HT1080 (cell line): Measurements from ENCODE around the gene SLC35G6. TPM values are rescaled to one million over a fixed set of nuclear protein-coding genes. Genes with fewer than 3 reads are reported as not detected.

Source experiments
- DNase-seq: peaks from one replicate; pipeline ENCODE4 v3.0.0-alpha.2; 2015; ENCODE audit warnings: low read depth
- total RNA-seq: library from RNA; depleted of rRNA; stranded (reverse); fragments of >200 nt; shearing (Covaris generic); gene quantifications from 2 replicates; pipeline ENCODE4 v1.2.3, GENCODE V29; 2014; rRNA removed

SLC35G6 gene
- total RNA-seq, 1 experiment from 2014 or later: not detected

DNA sequence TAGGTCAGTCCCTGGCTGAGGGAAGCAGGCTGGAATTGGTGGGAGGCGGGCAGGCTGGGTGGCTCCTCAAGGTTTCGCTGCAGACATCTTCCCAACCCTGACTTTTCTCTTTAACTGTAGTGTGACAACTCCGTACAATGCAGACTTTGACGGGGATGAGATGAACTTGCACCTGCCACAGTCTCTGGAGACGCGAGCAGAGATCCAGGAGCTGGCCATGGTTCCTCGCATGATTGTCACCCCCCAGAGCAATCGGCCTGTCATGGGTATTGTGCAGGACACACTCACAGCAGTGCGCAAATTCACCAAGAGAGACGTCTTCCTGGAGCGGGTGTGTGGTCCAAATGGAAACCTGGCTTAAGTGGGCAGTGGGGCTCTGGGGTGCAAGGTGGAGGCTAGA is 17.9 kb downstream of the SLC35G6 start:
- no peak for DNase-seq

DNA sequence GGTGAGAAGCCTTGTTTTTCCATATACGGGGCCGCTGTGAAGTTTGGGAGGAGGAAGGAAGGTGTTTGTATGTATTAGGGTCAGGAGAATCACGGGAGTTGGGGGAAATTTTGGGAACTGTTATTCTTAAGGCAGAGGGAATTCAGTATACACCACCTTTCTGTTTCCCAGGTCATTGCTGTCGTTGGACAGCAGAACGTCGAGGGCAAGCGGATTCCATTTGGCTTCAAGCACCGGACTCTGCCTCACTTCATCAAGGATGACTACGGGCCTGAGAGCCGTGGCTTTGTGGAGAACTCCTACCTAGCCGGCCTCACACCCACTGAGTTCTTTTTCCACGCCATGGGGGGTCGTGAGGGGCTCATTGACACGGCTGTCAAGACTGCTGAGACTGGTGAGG is 20.5 kb downstream of the SLC35G6 start:
- no peak for DNase-seq

DNA sequence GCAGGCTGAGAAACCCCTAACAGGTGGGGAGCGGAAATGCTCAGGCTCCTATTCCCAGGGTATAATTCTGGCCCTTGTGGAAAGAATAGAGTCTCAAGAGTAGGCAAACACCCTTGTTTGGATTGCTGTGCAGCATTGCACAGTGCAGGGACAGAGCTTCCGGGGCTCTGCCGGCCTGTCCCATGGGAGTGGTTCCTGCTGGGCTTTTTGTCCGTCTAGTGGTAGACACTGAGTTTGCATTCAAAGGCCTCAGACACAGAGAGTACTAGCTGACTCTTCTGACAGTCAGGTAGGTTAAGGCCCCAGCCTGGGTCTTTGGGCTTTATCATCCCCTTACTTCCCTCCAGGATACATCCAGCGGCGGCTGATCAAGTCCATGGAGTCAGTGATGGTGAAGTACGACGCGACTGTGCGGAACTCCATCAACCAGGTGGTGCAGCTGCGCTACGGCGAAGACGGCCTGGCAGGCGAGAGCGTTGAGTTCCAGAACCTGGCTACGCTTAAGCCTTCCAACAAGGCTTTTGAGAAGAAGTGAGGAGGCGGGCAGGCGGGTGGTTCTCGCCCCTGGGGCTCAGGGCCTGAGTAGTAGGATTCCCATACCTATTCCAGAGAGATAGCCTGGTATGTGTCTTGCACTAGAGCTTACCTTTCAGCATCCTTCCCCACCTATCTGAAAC is 21.1 kb downstream of the SLC35G6 start:
- no peak for DNase-seq

DNA sequence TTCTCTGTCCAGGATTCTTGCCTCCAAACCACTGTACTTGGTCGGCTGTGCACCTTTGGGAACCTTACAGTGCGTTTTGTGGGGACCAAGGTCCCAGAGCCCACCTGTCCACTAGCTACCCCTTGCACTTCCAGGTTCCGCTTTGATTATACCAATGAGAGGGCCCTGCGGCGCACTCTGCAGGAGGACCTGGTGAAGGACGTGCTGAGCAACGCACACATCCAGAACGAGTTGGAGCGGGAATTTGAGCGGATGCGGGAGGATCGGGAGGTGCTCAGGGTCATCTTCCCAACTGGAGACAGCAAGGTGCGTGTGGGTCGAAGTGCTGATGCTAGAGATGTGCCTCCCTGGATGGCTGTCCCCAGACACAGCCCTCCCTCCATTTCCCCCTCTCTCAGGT is 21.7 kb downstream of the SLC35G6 start:
- no peak for DNase-seq

DNA sequence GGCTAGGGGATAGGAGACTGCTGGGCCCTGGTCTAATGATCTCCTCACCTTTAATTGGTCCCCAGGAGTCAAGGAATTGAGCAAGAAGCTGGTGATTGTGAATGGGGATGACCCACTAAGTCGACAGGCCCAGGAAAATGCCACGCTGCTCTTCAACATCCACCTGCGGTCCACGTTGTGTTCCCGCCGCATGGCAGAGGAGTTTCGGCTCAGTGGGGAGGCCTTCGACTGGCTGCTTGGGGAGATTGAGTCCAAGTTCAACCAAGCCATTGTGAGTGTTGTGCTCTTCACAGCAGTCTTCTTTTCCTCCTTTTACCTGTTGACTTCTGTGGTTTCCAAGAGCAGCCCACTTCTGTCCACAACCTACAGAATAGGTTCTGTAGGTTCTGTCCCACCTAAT is 22.3 kb downstream of the SLC35G6 start:
- DNase-seq: no peak

DNA sequence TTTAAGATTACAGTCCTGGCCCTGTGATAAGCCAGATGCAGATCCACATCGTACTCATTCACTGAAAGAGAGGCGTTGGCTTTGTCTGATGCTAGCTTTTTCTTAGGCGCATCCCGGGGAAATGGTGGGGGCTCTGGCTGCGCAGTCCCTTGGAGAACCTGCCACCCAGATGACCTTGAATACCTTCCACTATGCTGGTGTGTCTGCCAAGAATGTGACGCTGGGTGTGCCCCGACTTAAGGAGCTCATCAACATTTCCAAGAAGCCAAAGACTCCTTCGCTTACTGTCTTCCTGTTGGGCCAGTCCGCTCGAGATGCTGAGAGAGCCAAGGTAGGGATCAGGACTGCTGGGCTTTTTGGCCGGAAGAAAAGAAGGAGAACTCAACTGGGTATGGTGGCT is 26.9 kb downstream of the SLC35G6 start:
- DNase-seq: no peak

DNA sequence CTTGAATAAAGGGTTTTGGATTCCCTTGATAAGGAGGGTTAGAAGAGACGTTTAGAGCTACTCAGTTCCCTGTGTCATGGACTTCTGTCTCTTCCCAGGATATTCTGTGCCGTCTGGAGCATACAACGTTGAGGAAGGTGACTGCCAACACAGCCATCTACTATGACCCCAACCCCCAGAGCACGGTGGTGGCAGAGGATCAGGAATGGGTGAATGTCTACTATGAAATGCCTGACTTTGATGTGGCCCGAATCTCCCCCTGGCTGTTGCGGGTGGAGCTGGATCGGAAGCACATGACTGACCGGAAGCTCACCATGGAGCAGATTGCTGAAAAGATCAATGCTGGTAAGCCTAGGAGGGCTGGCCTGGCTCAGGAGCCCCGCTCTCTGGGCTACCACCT is 27.6 kb downstream of the SLC35G6 start:
- no peak for DNase-seq

DNA sequence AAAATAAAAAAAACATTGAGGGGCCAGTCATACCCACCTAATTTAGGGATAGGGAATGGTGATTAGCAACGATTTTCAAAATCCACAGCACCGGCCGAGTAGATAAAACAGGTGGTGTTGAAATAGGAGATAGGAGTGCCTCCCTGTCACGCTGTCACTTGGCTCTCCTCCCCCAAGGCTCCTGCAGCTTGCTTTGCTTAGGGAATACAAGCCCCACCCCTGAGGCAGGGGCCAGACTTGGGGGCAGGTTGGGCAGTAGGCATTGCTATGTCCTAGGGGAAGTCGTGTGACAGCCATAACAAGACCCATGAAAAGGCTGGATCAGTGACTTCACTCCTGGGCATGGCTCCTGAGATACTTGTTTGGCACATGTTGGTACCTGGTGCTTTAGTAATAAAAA is 28.7 kb downstream of the SLC35G6 start:
- no peak for DNase-seq

DNA sequence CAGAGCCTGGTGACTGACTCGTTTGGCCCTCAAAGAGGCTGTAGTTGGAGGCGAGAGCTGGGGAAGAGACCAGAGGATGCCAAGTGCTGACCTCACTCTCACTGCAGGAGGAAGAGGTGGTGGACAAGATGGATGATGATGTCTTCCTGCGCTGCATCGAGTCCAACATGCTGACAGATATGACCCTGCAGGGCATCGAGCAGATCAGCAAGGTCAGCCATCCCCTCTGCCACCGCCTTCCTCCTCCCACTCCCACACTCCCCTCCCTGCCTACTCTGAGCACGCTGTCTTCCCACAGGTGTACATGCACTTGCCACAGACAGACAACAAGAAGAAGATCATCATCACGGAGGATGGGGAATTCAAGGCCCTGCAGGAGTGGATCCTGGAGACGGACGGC is 29.9 kb downstream of the SLC35G6 start:
- DNase-seq: no peak

DNA sequence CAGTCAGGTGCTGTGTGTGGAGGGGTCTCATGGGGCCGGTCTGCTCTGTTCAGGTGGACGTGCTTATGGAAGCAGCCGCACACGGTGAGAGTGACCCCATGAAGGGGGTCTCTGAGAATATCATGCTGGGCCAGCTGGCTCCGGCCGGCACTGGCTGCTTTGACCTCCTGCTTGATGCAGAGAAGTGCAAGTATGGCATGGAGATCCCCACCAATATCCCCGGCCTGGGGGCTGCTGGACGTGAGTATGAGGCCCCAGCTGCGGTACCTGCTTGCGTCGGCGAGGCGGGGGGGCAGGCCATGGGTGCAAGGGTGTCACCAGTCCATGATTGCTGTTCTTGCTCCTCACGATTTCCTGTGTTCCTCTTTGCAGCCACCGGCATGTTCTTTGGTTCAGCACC is 30.9 kb downstream of the SLC35G6 start:
- DNase-seq: no peak

DNA sequence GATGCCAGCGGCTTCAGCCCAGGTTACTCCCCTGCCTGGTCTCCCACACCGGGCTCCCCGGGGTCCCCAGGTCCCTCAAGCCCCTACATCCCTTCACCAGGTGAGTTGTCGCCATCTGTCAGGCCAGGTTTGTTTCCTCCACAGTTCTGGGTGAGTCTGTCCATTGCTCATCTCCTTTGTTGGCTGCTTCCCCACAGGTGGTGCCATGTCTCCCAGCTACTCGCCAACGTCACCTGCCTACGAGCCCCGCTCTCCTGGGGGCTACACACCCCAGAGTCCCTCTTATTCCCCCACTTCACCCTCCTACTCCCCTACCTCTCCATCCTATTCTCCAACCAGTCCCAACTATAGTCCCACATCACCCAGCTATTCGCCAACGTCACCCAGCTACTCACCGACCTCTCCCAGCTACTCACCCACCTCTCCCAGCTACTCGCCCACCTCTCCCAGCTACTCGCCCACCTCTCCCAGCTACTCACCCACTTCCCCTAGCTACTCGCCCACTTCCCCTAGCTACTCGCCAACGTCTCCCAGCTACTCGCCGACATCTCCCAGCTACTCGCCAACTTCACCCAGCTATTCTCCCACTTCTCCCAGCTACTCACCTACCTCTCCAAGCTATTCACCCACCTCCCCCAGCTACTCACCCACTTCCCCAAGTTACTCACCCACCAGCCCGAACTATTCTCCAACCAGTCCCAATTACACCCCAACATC is 31.7 kb downstream of the SLC35G6 start:
- no peak for DNase-seq

DNA sequence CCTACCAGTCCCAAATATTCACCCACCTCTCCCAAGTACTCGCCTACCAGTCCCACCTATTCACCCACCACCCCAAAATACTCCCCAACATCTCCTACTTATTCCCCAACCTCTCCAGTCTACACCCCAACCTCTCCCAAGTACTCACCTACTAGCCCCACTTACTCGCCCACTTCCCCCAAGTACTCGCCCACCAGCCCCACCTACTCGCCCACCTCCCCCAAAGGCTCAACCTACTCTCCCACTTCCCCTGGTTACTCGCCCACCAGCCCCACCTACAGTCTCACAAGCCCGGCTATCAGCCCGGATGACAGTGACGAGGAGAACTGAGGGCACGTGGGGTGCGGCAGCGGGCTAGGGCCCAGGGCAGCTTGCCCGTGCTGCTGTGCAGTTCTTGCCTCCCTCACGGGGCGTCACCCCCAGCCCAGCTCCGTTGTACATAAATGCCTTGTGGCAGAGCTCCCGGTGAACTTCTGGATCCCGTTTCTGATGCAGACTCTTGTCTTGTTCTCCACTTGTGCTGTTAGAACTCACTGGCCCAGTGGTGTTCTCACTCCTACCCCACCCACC is 32.7 kb downstream of the SLC35G6 start:
- DNase-seq: no peak

DNA sequence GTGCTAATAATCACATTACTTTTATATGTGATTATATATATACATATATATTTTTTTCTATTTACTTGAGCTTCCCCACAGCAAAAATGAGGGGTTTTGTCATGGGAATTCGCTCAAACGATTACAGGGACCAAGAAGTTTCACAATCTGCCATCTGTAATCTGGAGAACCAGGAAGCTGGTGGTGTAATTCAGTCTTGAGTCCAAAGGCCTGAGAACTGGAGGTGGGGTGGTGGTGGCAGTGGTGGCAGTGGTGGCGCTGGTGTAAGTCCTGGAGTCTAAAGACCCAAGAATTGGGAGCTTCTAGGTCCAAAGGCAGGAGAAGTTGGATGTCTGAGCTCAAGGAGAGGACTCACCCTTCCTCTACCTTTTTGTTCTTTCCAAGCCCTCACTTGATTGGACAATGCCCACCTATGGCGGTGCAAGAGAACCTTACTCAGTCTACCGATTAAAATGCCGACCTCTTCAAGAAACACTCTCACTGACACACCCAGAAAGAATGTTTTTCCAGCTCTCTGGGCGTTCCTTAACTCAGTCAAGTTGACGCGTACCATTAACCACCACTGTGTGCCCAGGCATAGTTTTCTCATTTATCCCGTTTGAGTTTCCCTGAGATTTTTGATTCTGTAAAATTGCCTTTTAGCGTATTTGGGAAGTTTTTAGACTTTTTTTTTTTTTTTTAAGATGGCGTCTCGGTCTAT is 34.8 kb downstream of the SLC35G6 start:
- DNase-seq: no peak

DNA sequence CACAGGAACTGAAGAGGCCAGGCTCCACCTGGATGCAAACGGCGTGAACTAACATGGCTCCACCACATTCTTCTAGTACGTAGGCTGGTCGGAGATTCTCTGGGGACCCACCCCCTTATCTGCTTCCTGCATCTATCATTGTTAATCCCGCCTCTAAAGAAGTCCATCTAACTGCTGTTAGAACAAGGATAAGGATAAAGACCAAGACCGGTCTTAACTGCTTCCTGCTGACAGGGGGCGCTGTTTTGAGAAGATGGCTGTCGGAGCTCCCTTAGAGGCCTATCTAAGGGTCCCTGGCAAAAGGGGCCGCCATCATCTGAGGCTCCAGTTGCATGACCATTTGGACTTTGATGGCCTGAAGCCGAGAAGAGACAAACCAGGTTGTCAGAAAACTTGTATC is 41.8 kb downstream of the SLC35G6 start:
- no peak for DNase-seq

DNA sequence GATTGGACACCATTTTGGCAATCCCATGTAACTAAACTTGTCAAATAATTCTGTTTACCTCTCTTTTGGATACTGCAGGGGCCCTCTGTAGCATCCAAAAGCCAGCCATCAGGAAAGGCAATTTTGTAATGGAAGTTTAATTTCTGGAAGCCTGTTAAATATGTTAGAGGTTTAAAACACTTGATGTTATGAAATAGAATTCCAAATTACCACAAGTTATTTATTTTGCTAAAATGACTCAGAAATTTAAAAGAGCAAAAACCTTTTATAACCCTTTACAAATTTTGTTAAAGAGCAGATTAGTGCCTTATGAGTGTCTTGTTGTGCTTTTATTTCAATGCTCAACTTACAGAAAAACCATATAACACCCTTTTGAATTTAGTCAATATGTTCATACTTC is 47.6 kb downstream of the SLC35G6 start:
- no peak for DNase-seq

DNA sequence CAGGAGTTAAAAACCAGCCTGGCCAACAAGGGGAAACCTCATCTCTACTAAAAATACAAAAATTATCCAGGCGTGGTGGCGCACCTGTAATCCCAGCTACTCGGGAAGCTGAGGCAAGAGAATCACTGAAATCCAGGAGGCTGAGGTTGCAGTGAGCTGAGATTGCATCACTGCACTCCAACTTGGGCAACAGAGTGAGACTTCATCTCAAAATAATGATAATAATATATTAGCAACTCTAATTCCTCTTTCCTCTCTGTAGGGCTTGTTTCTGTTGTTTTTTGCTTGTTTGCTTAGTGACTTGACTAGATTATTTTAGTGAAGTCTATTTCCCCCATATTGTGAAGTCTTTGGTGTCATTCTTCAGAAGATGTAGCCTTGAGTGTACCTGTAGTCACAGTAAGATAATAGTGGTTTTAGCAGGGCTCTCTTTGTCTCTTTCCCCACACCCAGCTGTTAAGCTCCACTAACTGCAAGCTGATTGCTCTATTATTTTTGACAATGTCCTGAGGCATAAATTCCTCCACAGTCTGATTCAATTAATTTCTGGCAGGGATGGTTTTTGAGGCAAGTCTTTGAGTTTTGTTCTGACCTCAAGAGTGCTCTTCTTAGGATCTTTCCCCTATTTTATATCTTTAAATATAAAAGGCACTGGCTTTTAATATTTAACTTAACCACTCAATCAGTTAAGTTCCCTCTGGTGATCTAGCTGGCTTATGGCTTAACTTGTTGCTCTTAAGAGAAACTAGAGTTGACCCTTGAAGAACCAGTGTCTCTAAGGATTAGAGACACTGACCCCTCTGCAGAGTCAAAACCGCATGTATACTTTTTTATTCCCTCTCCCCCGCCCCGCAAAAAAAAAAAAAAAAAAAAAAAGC is 49.0 kb downstream of the SLC35G6 start:
- no peak for DNase-seq

Other genes with a start within 250 kb of the SLC35G6 start
- gene DVL2, start 246.9 kb upstream of the SLC35G6 start, total RNA-seq: 45.2 and 57.0 TPM in 2 replicates
- gene PHF23, start 242.0 kb upstream of the SLC35G6 start, total RNA-seq: 94.0 and 115 TPM in 2 replicates
- gene GABARAP, start 239.0 kb upstream of the SLC35G6 start, total RNA-seq: 191 and 331 TPM in 2 replicates
- 43.6 and 79.9 TPM in 2 replicates for gene CTDNEP1, start 229.7 kb upstream of the SLC35G6 start, total RNA-seq
- gene ELP5, start 229.2 kb upstream of the SLC35G6 start, total RNA-seq: 68.1 and 78.2 TPM in 2 replicates
- gene CLDN7, start 219.0 kb upstream of the SLC35G6 start, total RNA-seq: not detected in 2 replicates
- 0.03 TPM in 1 of 2 replicates, not detected in the other for gene SLC2A4, start 199.7 kb upstream of the SLC35G6 start, total RNA-seq
- gene YBX2, start 186.8 kb upstream of the SLC35G6 start, total RNA-seq: not detected in 2 replicates
- gene EIF5A, start 173.8 kb upstream of the SLC35G6 start, total RNA-seq: 1,448 and 1,578 TPM in 2 replicates
- gene GPS2, start 166.1 kb upstream of the SLC35G6 start, total RNA-seq: 125 and 135 TPM in 2 replicates
- gene NEURL4, start 152.1 kb upstream of the SLC35G6 start, total RNA-seq: 20.7 TPM in 2 replicates
- 0.90 and 2.2 TPM in 2 replicates for gene ACAP1, start 144.9 kb upstream of the SLC35G6 start, total RNA-seq
- gene KCTD11, start 129.3 kb upstream of the SLC35G6 start, total RNA-seq: 4.7 and 5.8 TPM in 2 replicates
- not detected in 2 replicates for gene TMEM95, start 126.3 kb upstream of the SLC35G6 start, total RNA-seq
- gene TNK1, start 100.4 kb upstream of the SLC35G6 start, total RNA-seq: 0.24 TPM in 1 of 2 replicates, not detected in the other
- 31.7 and 36.7 TPM in 2 replicates for gene PLSCR3, start 86.9 kb upstream of the SLC35G6 start, total RNA-seq
- gene TMEM256, start 77.3 kb upstream of the SLC35G6 start, total RNA-seq: 54.1 and 72.6 TPM in 2 replicates
- 6.1 and 7.4 TPM in 2 replicates for gene NLGN2, start 73.6 kb upstream of the SLC35G6 start, total RNA-seq
- not detected in 2 replicates for gene SPEM1, start 61.1 kb upstream of the SLC35G6 start, total RNA-seq
- not detected in 2 replicates for gene SPEM2, start 55.8 kb upstream of the SLC35G6 start, total RNA-seq
- gene SPEM3, start 52.6 kb upstream of the SLC35G6 start, total RNA-seq: not detected in 2 replicates
- 0.23 and 0.43 TPM in 2 replicates for gene TMEM102, start 46.0 kb upstream of the SLC35G6 start, total RNA-seq
- 0.23 and 0.37 TPM in 2 replicates for gene FGF11, start 41.9 kb upstream of the SLC35G6 start, total RNA-seq
- gene CHRNB1, start 36.4 kb upstream of the SLC35G6 start, total RNA-seq: 6.0 and 7.9 TPM in 2 replicates
- gene ZBTB4, start 1.8 kb upstream of the SLC35G6 start, total RNA-seq: 13.1 and 18.1 TPM in 2 replicates
- 43.4 and 44.6 TPM in 2 replicates for gene POLR2A, start 2.9 kb downstream of the SLC35G6 start, total RNA-seq
- gene TNFSF12, start 67.6 kb downstream of the SLC35G6 start, total RNA-seq: 3.2 and 5.6 TPM in 2 replicates
- gene TNFSF13, start 77.3 kb downstream of the SLC35G6 start, total RNA-seq: 0.37 and 0.63 TPM in 2 replicates
- gene SENP3, start 80.5 kb downstream of the SLC35G6 start, total RNA-seq: 138 and 141 TPM in 2 replicates
- 55.2 and 75.8 TPM in 2 replicates for gene CD68, start 98.2 kb downstream of the SLC35G6 start, total RNA-seq
- 148 and 177 TPM in 2 replicates for gene MPDU1, start 102.4 kb downstream of the SLC35G6 start, total RNA-seq
- 0.31 and 1.8 TPM in 2 replicates for gene SOX15, start 108.6 kb downstream of the SLC35G6 start, total RNA-seq
- 54.4 and 60.7 TPM in 2 replicates for gene FXR2, start 133.5 kb downstream of the SLC35G6 start, total RNA-seq
- gene SAT2, start 146.4 kb downstream of the SLC35G6 start, total RNA-seq: 18.6 and 20.8 TPM in 2 replicates
- not detected in 2 replicates for gene SHBG, start 148.7 kb downstream of the SLC35G6 start, total RNA-seq
- gene ATP1B2, start 169.5 kb downstream of the SLC35G6 start, total RNA-seq: not detected in 2 replicates
- gene TP53, start 206.0 kb downstream of the SLC35G6 start, total RNA-seq: 29.5 and 47.7 TPM in 2 replicates
- 25.2 and 29.2 TPM in 2 replicates for gene WRAP53, start 207.0 kb downstream of the SLC35G6 start, total RNA-seq
- 5.7 and 7.7 TPM in 2 replicates for gene EFNB3, start 223.8 kb downstream of the SLC35G6 start, total RNA-seq
- not detected in 2 replicates for gene DNAH2, start 236.3 kb downstream of the SLC35G6 start, total RNA-seq